ENCODE results near the gene RFX7. TPM values are rescaled to one million over a fixed set of nuclear protein-coding genes. Genes with fewer than 3 reads are reported as not detected.

RFX7 gene
- polyA plus RNA-seq, 2 of the 4 experiments (the other 2 are of a cell fraction) = 11.7 to 14.9 TPM

DNA sequence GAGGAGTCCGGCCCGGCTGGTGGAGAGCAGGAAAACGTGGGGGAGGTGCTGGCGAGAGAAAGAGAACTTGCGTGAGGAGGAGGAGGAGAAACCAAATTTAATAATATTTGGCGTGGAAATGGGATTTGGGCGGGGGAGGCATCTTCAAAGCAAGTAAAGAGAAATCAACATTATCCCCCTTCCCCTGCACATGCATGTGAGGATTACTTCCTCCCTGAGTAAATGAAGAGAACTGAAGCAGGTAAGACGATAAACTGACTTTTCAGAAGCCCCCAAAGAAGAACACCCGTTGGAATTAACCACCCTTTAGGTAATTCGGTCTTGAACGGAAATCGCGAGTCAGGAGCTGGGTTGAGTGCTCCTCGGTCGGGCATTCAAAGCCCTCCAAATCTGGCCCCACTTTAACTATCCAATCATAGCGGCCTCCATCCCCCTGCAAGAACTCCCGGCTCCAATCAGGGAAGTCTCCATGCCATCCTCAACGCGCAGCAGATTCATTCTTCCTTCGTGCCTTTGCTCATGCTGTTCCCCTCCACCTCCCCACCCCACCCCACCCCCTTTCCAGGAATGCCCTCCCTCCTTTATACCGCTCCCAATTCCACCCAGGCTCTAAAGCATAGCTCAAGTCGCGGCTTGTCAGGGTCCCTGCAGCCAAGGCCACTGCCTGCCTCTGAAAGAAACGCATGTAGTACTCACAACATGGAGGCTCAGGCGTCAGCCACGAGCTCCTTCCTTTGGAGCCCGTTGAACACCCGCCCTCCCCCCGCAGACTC is 545 bp upstream of the RFX7 start (continued):
- TF ChIP-seq JUN (IDR thresholded peaks at IDR 0.05) (0 out of 5 replicates have a peak, but pooled peaks of 1 of the 2 experiments have one; percentile 2), RNF2 (IDR thresholded peaks at IDR 0.05; ENCODE audit: borderline replicate concordance, low read depth) (no peak), NR3C1 (IDR thresholded peaks at IDR 0.05) (no peak), NFE2L2 (conservative IDR thresholded peaks at IDR 0.05; ENCODE audit: low read length) (no peak), JUNB (IDR thresholded peaks at IDR 0.05) (no peak), RCOR1 (IDR thresholded peaks at IDR 0.05; ENCODE audit: low read depth, low read length) (no peak), HEYL (CRISPR knock-in tag; IDR thresholded peaks at IDR 0.05) (no peak), HOXA7 (CRISPR knock-in tag; IDR thresholded peaks at IDR 0.05) (0 out of 2 replicates have a peak, but pooled peaks have one; percentile 62), HDAC2 (IDR thresholded peaks at IDR 0.05) (no peak), FOXS1 (CRISPR knock-in tag; IDR thresholded peaks at IDR 0.05) (no peak), ZNF302 (CRISPR knock-in tag; IDR thresholded peaks at IDR 0.05) (no peak), MAZ (IDR thresholded peaks at IDR 0.05; ENCODE audit: borderline replicate concordance, low read depth, low read length) (0 out of 2 replicates have a peak, but pooled peaks have one; percentile 6), RARB (CRISPR knock-in tag; IDR thresholded peaks at IDR 0.05) (no peak), ESRRA (IDR thresholded peaks at IDR 0.05; ENCODE audit: borderline replicate concordance, low read length) (no peak), EHMT2 (IDR thresholded peaks at IDR 0.05; ENCODE audit: low read depth) (no peak), ZSCAN20 (CRISPR knock-in tag; IDR thresholded peaks at IDR 0.05) (no peak), ZFP36 (IDR thresholded peaks at IDR 0.05; ENCODE audit: borderline replicate concordance, partially characterized antibody) (no peak), CHD2 (IDR thresholded peaks at IDR 0.05; ENCODE audit: low read length, partially characterized antibody) (no peak), BHLHE40 (IDR thresholded peaks at IDR 0.05; ENCODE audit: low read depth, low read length) (no peak), MAFK (IDR thresholded peaks at IDR 0.05; ENCODE audit: partially characterized antibody) (no peak), CEBPB (IDR thresholded peaks at IDR 0.05) (no peak), EP300 (IDR thresholded peaks at IDR 0.05) (no peak), PHF8 (IDR thresholded peaks at IDR 0.05; ENCODE audit: borderline replicate concordance, low read depth) (no peak), CHD4 (IDR thresholded peaks at IDR 0.05; ENCODE audit: borderline replicate concordance) (no peak), ZC3H11A (IDR thresholded peaks at IDR 0.05) (no peak), CBX2 (IDR thresholded peaks at IDR 0.05; ENCODE audit: borderline replicate concordance, low read depth) (no peak), SMC3 (IDR thresholded peaks at IDR 0.05) (no peak), POLR2AphosphoS2 (conservative IDR thresholded peaks at IDR 0.05; ENCODE audit: low read length) (no peak), TFCP2L1 (CRISPR knock-in tag; IDR thresholded peaks at IDR 0.05) (no peak), KDM1A (IDR thresholded peaks at IDR 0.05; ENCODE audit: low read depth) (no peak), RAD21 (conservative IDR thresholded peaks at IDR 0.05 in 1 of 2, IDR thresholded peaks at IDR 0.05 in 1 of 2) (no peak)
- TF ChIP-seq, protein P1, sequence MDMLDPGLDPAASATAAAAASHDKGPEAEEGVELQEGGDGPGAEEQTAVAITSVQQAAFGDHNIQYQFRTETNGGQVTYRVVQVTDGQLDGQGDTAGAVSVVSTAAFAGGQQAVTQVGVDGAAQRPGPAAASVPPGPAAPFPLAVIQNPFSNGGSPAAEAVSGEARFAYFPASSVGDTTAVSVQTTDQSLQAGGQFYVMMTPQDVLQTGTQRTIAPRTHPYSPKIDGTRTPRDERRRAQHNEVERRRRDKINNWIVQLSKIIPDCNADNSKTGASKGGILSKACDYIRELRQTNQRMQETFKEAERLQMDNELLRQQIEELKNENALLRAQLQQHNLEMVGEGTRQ (IDR thresholded peaks at IDR 0.05) = no peak
- TF ChIP-seq, protein P2, sequence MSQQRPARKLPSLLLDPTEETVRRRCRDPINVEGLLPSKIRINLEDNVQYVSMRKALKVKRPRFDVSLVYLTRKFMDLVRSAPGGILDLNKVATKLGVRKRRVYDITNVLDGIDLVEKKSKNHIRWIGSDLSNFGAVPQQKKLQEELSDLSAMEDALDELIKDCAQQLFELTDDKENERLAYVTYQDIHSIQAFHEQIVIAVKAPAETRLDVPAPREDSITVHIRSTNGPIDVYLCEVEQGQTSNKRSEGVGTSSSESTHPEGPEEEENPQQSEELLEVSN (IDR thresholded peaks at IDR 0.05; ENCODE audit: borderline replicate concordance, low read depth) = peak; percentile 63; the same call in 1 of the 2 replicates
- TF ChIP-seq, protein P3, sequence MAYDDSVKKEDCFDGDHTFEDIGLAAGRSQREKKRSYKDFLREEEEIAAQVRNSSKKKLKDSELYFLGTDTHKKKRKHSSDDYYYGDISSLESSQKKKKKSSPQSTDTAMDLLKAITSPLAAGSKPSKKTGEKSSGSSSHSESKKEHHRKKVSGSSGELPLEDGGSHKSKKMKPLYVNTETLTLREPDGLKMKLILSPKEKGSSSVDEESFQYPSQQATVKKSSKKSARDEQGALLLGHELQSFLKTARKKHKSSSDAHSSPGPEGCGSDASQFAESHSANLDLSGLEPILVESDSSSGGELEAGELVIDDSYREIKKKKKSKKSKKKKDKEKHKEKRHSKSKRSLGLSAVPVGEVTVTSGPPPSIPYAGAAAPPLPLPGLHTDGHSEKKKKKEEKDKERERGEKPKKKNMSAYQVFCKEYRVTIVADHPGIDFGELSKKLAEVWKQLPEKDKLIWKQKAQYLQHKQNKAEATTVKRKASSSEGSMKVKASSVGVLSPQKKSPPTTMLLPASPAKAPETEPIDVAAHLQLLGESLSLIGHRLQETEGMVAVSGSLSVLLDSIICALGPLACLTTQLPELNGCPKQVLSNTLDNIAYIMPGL (CRISPR knock-in tag; IDR thresholded peaks at IDR 0.05; ENCODE audit: borderline replicate concordance) = no peak
- TF ChIP-seq, protein P4, sequence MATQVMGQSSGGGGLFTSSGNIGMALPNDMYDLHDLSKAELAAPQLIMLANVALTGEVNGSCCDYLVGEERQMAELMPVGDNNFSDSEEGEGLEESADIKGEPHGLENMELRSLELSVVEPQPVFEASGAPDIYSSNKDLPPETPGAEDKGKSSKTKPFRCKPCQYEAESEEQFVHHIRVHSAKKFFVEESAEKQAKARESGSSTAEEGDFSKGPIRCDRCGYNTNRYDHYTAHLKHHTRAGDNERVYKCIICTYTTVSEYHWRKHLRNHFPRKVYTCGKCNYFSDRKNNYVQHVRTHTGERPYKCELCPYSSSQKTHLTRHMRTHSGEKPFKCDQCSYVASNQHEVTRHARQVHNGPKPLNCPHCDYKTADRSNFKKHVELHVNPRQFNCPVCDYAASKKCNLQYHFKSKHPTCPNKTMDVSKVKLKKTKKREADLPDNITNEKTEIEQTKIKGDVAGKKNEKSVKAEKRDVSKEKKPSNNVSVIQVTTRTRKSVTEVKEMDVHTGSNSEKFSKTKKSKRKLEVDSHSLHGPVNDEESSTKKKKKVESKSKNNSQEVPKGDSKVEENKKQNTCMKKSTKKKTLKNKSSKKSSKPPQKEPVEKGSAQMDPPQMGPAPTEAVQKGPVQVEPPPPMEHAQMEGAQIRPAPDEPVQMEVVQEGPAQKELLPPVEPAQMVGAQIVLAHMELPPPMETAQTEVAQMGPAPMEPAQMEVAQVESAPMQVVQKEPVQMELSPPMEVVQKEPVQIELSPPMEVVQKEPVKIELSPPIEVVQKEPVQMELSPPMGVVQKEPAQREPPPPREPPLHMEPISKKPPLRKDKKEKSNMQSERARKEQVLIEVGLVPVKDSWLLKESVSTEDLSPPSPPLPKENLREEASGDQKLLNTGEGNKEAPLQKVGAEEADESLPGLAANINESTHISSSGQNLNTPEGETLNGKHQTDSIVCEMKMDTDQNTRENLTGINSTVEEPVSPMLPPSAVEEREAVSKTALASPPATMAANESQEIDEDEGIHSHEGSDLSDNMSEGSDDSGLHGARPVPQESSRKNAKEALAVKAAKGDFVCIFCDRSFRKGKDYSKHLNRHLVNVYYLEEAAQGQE (IDR thresholded peaks at IDR 0.05) = no peak
- TF ChIP-seq, protein P5, sequence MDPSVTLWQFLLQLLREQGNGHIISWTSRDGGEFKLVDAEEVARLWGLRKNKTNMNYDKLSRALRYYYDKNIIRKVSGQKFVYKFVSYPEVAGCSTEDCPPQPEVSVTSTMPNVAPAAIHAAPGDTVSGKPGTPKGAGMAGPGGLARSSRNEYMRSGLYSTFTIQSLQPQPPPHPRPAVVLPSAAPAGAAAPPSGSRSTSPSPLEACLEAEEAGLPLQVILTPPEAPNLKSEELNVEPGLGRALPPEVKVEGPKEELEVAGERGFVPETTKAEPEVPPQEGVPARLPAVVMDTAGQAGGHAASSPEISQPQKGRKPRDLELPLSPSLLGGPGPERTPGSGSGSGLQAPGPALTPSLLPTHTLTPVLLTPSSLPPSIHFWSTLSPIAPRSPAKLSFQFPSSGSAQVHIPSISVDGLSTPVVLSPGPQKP (IDR thresholded peaks at IDR 0.05; ENCODE audit: low read depth, low read length) = no peak

All from A549 (cell line).